Measurements from ENCODE around the gene LTBP1. TPM values are rescaled to one million over a fixed set of nuclear protein-coding genes. Genes with fewer than 3 reads are reported as not detected.

The LTBP1 gene
- total RNA-seq, 1 experiment from 2014 or later = 28.5 TPM

DNA sequence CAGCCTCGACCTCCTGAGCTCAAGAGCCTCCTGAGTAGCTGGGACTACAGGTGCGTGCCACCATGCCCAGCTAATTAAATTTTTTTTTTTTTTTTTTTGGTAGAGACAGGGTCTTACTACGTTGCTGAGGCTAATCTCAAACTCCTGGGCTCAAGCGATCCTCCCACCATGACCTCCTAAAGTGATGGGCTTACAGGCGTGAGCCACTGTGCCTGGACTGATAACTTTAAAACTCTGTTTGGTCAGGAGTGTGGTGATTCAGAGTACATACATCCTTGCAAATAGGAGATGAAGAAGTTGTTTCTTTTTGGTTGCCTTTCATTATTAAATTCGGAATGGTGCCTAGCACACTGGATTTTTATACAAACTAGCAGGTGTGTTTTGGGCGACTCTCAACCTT lies 73.0 kb downstream of the LTBP1 start:
- Histone ChIP-seq H2BK15ac (ENCODE audit: low read depth, low read length) (no peak overlapping the region), H3K56ac (ENCODE audit: insufficient read length, low read depth, low read length) (no peak overlapping the region), H4K20me1 (ENCODE audit: control insufficient read depth, insufficient read depth, insufficient read length) (no peaks in the 10 kb centered on the region), H3K27me3 (ENCODE audit: insufficient read depth, low read length) (no peaks in the 10 kb centered on the region), H2BK120ac (ENCODE audit: low read depth, low read length, poor library complexity, severe bottlenecking) (no peak overlapping the region), H3K23ac (ENCODE audit: insufficient read length, low read depth, low read length) (no peak overlapping the region), H3K18ac (ENCODE audit: insufficient read length, low read depth, low read length) (no peak overlapping the region), H3K23me2 (ENCODE audit: insufficient read length, low read depth, low read length, poor library complexity, severe bottlenecking) (no peaks in the 10 kb centered on the region), H3K9me3 (ENCODE audit: control insufficient read depth, low read depth, low read length) (no peaks in the 10 kb centered on the region), H2BK20ac (ENCODE audit: low read depth, low read length, poor library complexity, severe bottlenecking) (no peak overlapping the region), H3K14ac (ENCODE audit: insufficient read depth, low read length) (no peak overlapping the region), H3K79me2 (ENCODE audit: insufficient read depth, low read length) (no peaks in the 10 kb centered on the region), H2BK5ac (ENCODE audit: insufficient read length, low read length) (no peak overlapping the region), H3K4me2 (ENCODE audit: insufficient read depth, insufficient read length, low read length) (no peak overlapping the region), H3K27ac (ENCODE audit: insufficient read length, low read depth, low read length) (no peak overlapping the region), H2BK12ac (ENCODE audit: insufficient read length, low read depth, low read length) (no peak overlapping the region), H4K91ac (ENCODE audit: insufficient read length, low read depth, low read length) (no peak overlapping the region), H4K8ac (replicated peaks; ENCODE audit: insufficient read length, low read depth, low read length) (no peak overlapping the region), H3K4ac (ENCODE audit: low read depth, low read length) (no peak overlapping the region), H3K4me1 (ENCODE audit: insufficient read depth, low read length) (no peaks in the 10 kb centered on the region; the same call in 1 of the 2 replicates), H2AFZ (ENCODE audit: low read length) (no peak overlapping the region), H3T11ph (ENCODE audit: low read length) (no peak overlapping the region), H4K5ac (ENCODE audit: insufficient read length, low read depth, low read length) (no peak overlapping the region), H3K79me1 (ENCODE audit: insufficient read depth, low read depth, low read length, poor library complexity, severe bottlenecking) (no peaks in the 10 kb centered on the region), H3K9ac (ENCODE audit: extremely low read depth, insufficient read length, low read length) (no peak overlapping the region), H2AK5ac (ENCODE audit: insufficient read length, low read length) (no peak overlapping the region)
- peaks cover 4 to 9% of the 10 kb centered on the region in 2 experiments; a peak in 4 of 5 replicates for H3K9me3 Mint-ChIP-seq
- no peak for TF ChIP-seq CTCF (conservative IDR thresholded peaks at IDR 0.05)
- no CpG with 5 or more reads among the region's 7 CpGs for WGBS (ENCODE audit: extremely low coverage, insufficient read length, low lambda C conversion rate)
- peaks cover 7 to 12% (median 7%) of the 10 kb centered on the region in 3 experiments for H3K36me3 Mint-ChIP-seq (ENCODE audit: insufficient read depth in 1 of 3, low read depth in 3 of 3)
- DNase-seq = no peak
- no peak overlapping the region for H3K4me3 Mint-ChIP-seq
- no peaks in the 10 kb centered on the region for H3K27me3 Mint-ChIP-seq (ENCODE audit: low read depth)
- peaks cover 13 to 18% of the 10 kb centered on the region in 2 experiments for H3K4me1 Mint-ChIP-seq
- no peak overlapping the region for H3K27ac Mint-ChIP-seq
